Bone marrow (tissue), 2 donors: ENCODE data around the gene AQP5.

ENCODE experiments used
- DNase-seq, 2 donors: peaks; one replicate each; lab custom pipeline; 2025; lab: John Stamatoyannopoulos, UW

AQP5 gene

DNA sequence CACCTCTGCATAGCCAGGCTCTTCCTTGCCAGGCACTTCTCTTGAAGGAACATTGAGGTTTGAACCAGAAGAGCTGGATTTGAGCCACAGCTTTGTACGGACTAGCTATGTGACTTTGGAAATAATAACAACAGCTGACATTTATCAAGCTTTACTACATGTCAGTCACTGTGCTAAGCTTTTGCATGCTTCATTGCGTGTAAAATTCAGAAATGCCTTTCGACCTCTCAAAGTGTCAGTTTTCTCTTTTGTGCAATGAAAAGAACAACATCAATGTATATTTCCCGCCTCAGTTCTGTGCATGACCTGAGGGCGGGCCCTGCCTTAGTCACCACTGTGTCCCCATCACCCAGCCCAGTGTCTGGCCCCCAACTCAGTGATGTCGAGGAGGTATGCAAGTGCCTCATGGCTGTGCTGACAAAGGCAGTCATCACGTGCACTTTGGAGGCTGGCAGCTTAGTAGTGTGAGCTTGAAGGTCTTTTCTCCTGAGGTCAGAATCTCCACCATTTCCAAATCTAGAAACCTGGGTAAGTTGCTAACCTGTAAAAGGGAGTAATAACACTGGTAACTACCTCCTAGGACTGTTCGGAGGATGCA is 29.0 kb upstream of the AQP5 start:
- no peak for DNase-seq

- DNase-seq, result no peak
Observed at GRCh38 chr12:49933796-49934195, 27.9 kb upstream of the AQP5 start.

DNA sequence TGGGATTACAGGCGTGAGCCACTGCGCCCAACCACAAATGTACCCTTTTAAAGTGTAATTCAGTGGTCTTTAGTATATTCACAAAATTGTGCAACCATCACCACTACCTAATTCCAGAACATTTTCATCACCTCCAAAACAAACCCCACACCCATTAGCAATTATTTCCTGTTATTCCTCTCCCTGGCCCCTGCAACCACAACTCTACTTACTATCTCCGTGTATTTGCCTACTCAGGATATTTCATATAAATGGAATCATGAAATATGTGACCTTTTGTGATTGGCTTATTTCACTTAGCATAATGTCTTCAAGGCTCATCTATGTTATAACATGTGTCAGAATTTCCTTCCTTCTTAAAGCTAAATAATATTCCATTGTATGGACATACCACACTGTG is 27.2 kb upstream of the AQP5 start:
- no peak for DNase-seq

DNA sequence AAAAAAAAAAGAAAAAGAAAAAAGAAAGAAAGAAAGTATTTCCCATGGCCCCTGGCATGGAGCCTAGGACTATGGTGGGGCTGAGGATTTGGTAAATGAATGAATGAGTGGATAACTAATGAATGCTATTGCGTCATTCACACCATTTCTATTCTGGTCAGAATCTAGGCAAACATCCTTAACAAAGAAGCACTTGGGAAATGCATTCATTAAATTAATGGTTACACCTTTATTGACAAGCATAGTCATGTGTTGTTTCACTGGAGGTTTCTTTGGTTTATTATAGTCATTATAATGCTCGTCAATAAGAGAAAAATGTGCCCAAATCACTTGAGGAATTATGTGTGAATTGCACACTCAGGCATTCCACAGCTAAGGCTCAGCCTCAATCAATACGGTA is 24.7 kb upstream of the AQP5 start:
- no peak for DNase-seq

GRCh38 chr12:49937639-49938300 is 23.9 kb upstream of the AQP5 start:
- DNase-seq, result no peak

DNA sequence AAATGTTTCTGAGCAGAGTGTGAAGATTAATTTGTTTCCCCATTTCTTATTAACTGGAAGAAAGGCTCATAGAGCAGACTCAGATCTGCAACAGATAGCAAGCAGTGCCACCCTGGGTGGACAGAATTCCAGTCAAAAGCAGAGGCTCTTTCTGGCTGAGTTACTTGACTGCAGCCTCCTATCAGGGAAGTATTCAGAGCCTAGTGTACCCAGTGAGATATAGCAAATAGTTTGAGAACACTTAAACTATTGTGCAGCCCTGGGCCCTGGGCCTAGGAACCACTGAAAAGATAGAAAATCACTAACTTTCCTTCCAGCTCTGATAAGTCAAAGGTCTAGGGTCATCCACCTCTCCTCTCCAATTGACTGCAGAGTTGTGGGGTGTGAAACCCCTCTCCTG is 22.4 kb upstream of the AQP5 start:
- DNase-seq, result no peak

GRCh38 chr12:49939707-49940106 is 22.0 kb upstream of the AQP5 start:
- DNase-seq, result no peak

- DNase-seq, result no peak
Observed at GRCh38 chr12:49941556-49942511, 19.8 kb upstream of the AQP5 start.

DNA sequence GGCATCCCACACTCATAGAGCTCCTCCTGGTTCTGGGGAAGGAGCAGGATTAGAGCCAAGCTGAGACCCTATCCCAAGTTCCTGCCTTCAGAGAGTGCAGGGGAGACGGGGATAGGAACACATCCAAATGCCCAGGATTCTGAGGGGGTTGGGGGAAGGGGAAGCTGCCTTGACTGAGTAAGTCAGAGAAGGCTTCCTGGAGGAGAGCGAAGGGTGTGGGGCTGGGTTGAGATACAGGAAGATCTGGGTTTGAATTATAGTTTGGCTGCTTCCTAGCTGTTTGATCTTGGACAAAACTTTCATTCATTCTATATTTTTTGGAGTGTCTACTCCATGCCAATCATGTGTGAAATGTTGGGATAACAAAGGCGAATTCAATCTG is 19.2 kb upstream of the AQP5 start:
- no peak for DNase-seq

DNA sequence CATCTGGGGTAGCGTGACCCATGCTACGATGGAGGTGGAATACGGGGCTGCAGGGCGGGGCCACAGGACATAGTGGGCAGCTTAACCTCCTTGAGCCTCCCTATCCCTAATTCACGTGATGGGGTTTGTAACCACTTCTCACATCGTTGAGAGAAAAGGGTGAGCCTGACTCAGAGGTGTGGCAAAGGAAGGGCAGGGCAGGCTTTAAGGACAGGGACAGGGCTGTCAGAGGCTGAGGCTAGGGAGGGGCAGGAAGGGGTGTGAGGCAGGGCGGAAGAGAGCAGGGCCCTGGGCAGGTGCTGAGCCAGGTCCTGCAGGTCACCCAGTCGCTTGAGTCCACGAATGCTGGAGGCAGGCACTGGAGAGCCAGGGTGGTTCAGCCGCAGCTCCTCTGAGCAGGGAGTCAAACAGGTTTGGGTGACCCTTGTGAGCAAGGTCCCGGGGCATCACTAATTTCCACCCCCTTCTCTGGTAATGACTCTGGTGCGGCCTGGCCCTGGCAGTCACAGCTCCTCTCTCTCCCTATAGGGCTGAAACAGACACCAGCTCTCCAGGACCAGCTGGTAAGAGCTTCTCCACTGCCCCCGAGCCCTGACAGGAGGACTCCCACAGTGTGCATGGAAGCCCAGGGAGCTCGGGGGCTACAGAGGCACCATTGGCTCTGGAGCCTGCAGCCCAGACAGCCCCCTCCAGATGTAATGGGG is 18.6 kb upstream of the AQP5 start:
- no peak for DNase-seq

DNA sequence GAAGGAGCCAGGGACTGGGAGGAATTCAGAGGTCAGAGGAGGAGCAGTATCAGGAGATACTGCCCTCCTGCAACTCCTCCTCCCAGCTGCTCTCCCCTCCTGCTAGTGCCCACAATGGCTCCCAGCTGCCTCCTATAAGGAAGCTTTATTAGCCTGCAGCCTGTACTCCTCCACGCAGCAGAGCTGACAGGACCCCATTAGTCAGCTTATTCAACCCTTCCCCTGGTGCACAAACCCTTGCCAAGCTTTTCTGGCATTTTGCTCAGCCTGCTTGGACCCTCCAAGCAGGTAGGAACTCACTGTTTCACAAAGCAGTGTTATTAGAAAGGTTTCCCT is 18.1 kb upstream of the AQP5 start:
- no peak for DNase-seq

- no peak for DNase-seq
Observed at GRCh38 chr12:49944046-49944445, 17.6 kb upstream of the AQP5 start.

GRCh38 chr12:49944718-49945117 is 17.0 kb upstream of the AQP5 start:
- no peak for DNase-seq

GRCh38 chr12:49945394-49946080 is 16.1 kb upstream of the AQP5 start:
- peak; percentile 56 to 85 for DNase-seq

- DNase-seq, result no peak
Observed at GRCh38 chr12:49946086-49946485, 15.6 kb upstream of the AQP5 start.

DNA sequence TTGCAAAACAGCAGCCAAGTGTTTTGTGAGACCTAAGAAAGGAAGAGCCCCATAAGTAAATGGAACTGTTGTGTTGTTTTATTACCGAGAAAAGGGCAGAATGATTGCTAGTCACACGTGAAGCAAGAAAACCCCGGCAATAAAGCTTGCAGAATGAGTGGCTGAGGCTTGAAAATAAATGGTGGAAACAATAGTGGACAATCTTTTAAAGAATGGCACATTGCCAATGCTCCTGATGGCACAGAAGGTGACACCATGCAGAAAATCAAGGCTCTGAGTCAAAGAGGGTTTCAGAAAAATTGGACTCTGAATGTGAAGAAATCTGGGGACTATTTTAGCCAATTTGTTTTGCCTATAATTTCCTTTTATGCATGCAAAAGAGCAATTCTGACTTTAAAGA is 15.2 kb upstream of the AQP5 start:
- no peak for DNase-seq

- DNase-seq, result no peak
Observed at GRCh38 chr12:49947593-49948226, 14.0 kb upstream of the AQP5 start.

GRCh38 chr12:49948866-49949845 is 12.5 kb upstream of the AQP5 start:
- no peak for DNase-seq

- no peak for DNase-seq
Observed at GRCh38 chr12:49949866-49950265, 11.8 kb upstream of the AQP5 start.
